ENCODE results near the gene PKDCC.
A peak's percentile ranks its signal among the peaks of the same experiment; 100 is the strongest.

Gene PKDCC

GRCh38 chr2:42072349-42073118 is 24.7 kb downstream of the PKDCC start:
- Histone ChIP-seq H3K4me1 (peaks cover 12% of the 10 kb centered on the region; the same call in 1 of the 2 replicates), H3K27me3 (no peaks in the 10 kb centered on the region), H3K9me3 (no peaks in the 10 kb centered on the region), H3K36me3 (no peaks in the 10 kb centered on the region), H3K4me3 (ENCODE audit: low read depth, low read length) (no peak overlapping the region)
- peak; percentile 62 for DNase-seq
- TF ChIP-seq CTCF (IDR thresholded peaks at IDR 0.05; ENCODE audit: low read depth, low read length) = peak; percentile 19

- Histone ChIP-seq H3K9me3 (no peaks in the 10 kb centered on the region), H3K4me1 (peaks cover 12% of the 10 kb centered on the region; the same call in 1 of the 2 replicates), H3K27me3 (no peaks in the 10 kb centered on the region), H3K36me3 (no peaks in the 10 kb centered on the region), H3K4me3 (ENCODE audit: low read depth, low read length) (no peak overlapping the region)
- no peak for TF ChIP-seq CTCF (IDR thresholded peaks at IDR 0.05; ENCODE audit: low read depth, low read length)
- DNase-seq = no peak
These were observed 26.1 kb downstream of the PKDCC start for GRCh38 chr2:42073739-42074503.

- Histone ChIP-seq H3K27me3 (no peaks in the 10 kb centered on the region), H3K4me1 (peaks cover 12% of the 10 kb centered on the region; the same call in 1 of the 2 replicates), H3K36me3 (no peaks in the 10 kb centered on the region), H3K9me3 (no peaks in the 10 kb centered on the region), H3K4me3 (ENCODE audit: low read depth, low read length) (no peak overlapping the region)
- TF ChIP-seq CTCF (IDR thresholded peaks at IDR 0.05; ENCODE audit: low read depth, low read length) = peak; percentile 40
- peak; percentile 48 for DNase-seq
These were observed 26.8 kb downstream of the PKDCC start for GRCh38 chr2:42074661-42075060.

- H3K4me3 ChIP-seq (ENCODE audit: low read depth, low read length) = no peak overlapping the region
- TF ChIP-seq CTCF (IDR thresholded peaks at IDR 0.05; ENCODE audit: low read depth, low read length) = no peak
- H3K4me1 ChIP-seq = peaks cover 12% of the 10 kb centered on the region; the same call in 1 of the 2 replicates
- H3K36me3 ChIP-seq = no peaks in the 10 kb centered on the region
- H3K27me3 ChIP-seq = no peaks in the 10 kb centered on the region
- no peaks in the 10 kb centered on the region for H3K9me3 ChIP-seq
- no peak for DNase-seq
These were observed 28.8 kb downstream of the PKDCC start for GRCh38 chr2:42076357-42077225.

GRCh38 chr2:42077343-42077742 is 29.5 kb downstream of the PKDCC start:
- peaks cover 10% of the 10 kb centered on the region; the same call in 1 of the 2 replicates for H3K4me1 ChIP-seq
- no peaks in the 10 kb centered on the region for H3K27me3 ChIP-seq

More at GRCh38 chr2:42077343-42077742, 29.5 kb downstream of the PKDCC start:
- no peaks in the 10 kb centered on the region for H3K36me3 ChIP-seq
- no peak overlapping the region for H3K4me3 ChIP-seq (ENCODE audit: low read depth, low read length)
- no peak for DNase-seq
- no peaks in the 10 kb centered on the region for H3K9me3 ChIP-seq
- TF ChIP-seq CTCF (IDR thresholded peaks at IDR 0.05; ENCODE audit: low read depth, low read length) = peak; percentile 43

Measured in BE2C (cell line).